OCI-LY3 (cell line): ENCODE results near the gene SHLD1.

Experiments used
- CTCF ChIP-seq: fragments of 200-600, 300-600 bp; sonication (generic); IDR thresholded peaks from 2 replicates; pipeline ENCODE4 v1.5.1; 2014; ENCODE audit warnings: antibody characterized with exemption, low read length, low read depth
- EZH2phosphoT487 ChIP-seq: fragments of 200-600 bp; shearing (Covaris generic); IDR thresholded peaks from 2 replicates; pipeline ENCODE4 v1.6.1; 2018; ENCODE audit warnings: antibody characterized with exemption, mixed run types, low read depth

GRCh38 chr20:5734602-5735001, 15.6 kb upstream of the SHLD1 start:
- no peak for TF ChIP-seq CTCF
- no peak for TF ChIP-seq EZH2phosphoT487
